SKM-1 (cell line): ENCODE measurements around the gene IL1R2.
"Not testable (repeated sequence)": the region's sequence is repeated elsewhere in the genome, so short reads cannot be mapped to it uniquely, and the experiment has no call there.

Experiments
- DNase-seq: peaks from one replicate; lab custom pipeline; 2025; ENCODE audit not compliant: unreplicated experiment; lab: John Stamatoyannopoulos, UW

The IL1R2 gene

GRCh38 chr2:101995804-101996203 is 4.0 kb downstream of the IL1R2 start:
- no peak for DNase-seq

- DNase-seq = no peak
These were observed 6.8 kb downstream of the IL1R2 start for GRCh38 chr2:101998556-101998895.

GRCh38 chr2:101998896-101999789 is 7.4 kb downstream of the IL1R2 start:
- peak; percentile 29 for DNase-seq

GRCh38 chr2:102000012-102000411 is 8.3 kb downstream of the IL1R2 start:
- no peak for DNase-seq

- no peak for DNase-seq
These were observed 9.3 kb downstream of the IL1R2 start for GRCh38 chr2:102000813-102001766.

- DNase-seq = no peak
These were observed 10.0 kb downstream of the IL1R2 start for GRCh38 chr2:102001767-102002142.

GRCh38 chr2:102002228-102002627 is 10.5 kb downstream of the IL1R2 start:
- DNase-seq = no peak

GRCh38 chr2:102002909-102003308 is 11.1 kb downstream of the IL1R2 start:
- not testable (repeated sequence) for DNase-seq

GRCh38 chr2:102003696-102004095 is 11.9 kb downstream of the IL1R2 start:
- DNase-seq = no peak

GRCh38 chr2:102004581-102004980 is 12.8 kb downstream of the IL1R2 start:
- no peak for DNase-seq

GRCh38 chr2:102005449-102005848 is 13.7 kb downstream of the IL1R2 start:
- no peak for DNase-seq

- DNase-seq = peak; percentile 30
These were observed 14.5 kb downstream of the IL1R2 start for GRCh38 chr2:102005989-102006885.

GRCh38 chr2:102006886-102007278 is 15.1 kb downstream of the IL1R2 start:
- no peak for DNase-seq

- DNase-seq = no peak
These were observed 16.7 kb downstream of the IL1R2 start for GRCh38 chr2:102008490-102008889.

GRCh38 chr2:102009557-102009956 is 17.8 kb downstream of the IL1R2 start:
- no peak for DNase-seq

GRCh38 chr2:102010902-102011301 is 19.1 kb downstream of the IL1R2 start:
- DNase-seq = no peak

- DNase-seq = no peak
These were observed 20.4 kb downstream of the IL1R2 start for GRCh38 chr2:102012061-102012614.

- no peak for DNase-seq
These were observed 21.7 kb downstream of the IL1R2 start for GRCh38 chr2:102013206-102014040.

GRCh38 chr2:102014041-102014345 is 22.2 kb downstream of the IL1R2 start:
- DNase-seq = no peak

- DNase-seq = no peak
These were observed 23.6 kb downstream of the IL1R2 start for GRCh38 chr2:102015399-102015798.
